WTC11 (cell line): ENCODE measurements around the gene PRRC2A. TPM values are rescaled to one million over a fixed set of nuclear protein-coding genes. Genes with fewer than 3 reads are reported as not detected.

Experiments used
- ATAC-seq: fragments of 200-7000 bp; cut with Tn5 transposase; 2 replicates; pipeline ENCODE4 v1.10.0; 2021; ENCODE audit warnings: mild to moderate bottlenecking, moderate library complexity
- CTCF ChIA-PET: fragments of 300-600 bp; sonication (Branson Sonifier 250); formaldehyde crosslinking; loops from one replicate; lab custom pipeline; 2021; ENCODE audit warnings: antibody characterized with exemption; lab: Charles Lee
- POLR2A ChIA-PET: fragments of 350-600 bp; sonication (Branson Sonifier 250); formaldehyde crosslinking; loops from one replicate; lab custom pipeline; 2021; ENCODE audit warnings: antibody characterized with exemption; lab: Charles Lee
- DNase-seq: peaks from one replicate; pipeline ENCODE4 v3.0.0; 2021; ENCODE audit warnings: low spot score
- H3K27ac Mint-ChIP-seq: 2 replicates; pipeline ENCODE4 v1.8.0; 2021; ENCODE audit warnings: mixed read lengths
- H3K27me3 Mint-ChIP-seq: 2 replicates; pipeline ENCODE4 v1.8.0; 2021; ENCODE audit warnings: low read depth, mild to moderate bottlenecking, moderate library complexity, mixed read lengths
- H3K36me3 Mint-ChIP-seq: 2 replicates; pipeline ENCODE4 v1.8.0; 2021; ENCODE audit warnings: mixed read lengths
- H3K4me1 Mint-ChIP-seq: 2 replicates; pipeline ENCODE4 v1.8.0; 2022; ENCODE audit warnings: mixed read lengths
- H3K4me3 Mint-ChIP-seq: 2 replicates; pipeline ENCODE4 v1.8.0; 2021; ENCODE audit warnings: mild to moderate bottlenecking, moderate library complexity, mixed read lengths
- H3K9me3 Mint-ChIP-seq: 2 replicates; pipeline ENCODE4 v1.8.0; 2021; ENCODE audit warnings: mixed read lengths
- ATF2 ChIP-seq: sonication (generic); formaldehyde crosslinking; IDR thresholded peaks from 2 replicates; pipeline ENCODE4 v1.8.1; 2022; ENCODE audit warnings: low read depth, missing genetic modification reagents, borderline replicate concordance
- CREM ChIP-seq: sonication (generic); formaldehyde crosslinking; IDR thresholded peaks from 2 replicates; pipeline ENCODE4 v1.8.1; 2022; ENCODE audit warnings: mild to moderate bottlenecking, missing genetic modification reagents, moderate library complexity
- ELF4 ChIP-seq: sonication (generic); formaldehyde crosslinking; IDR thresholded peaks from 2 replicates; pipeline ENCODE4 v1.8.1; 2022; ENCODE audit warnings: low read depth, mild to moderate bottlenecking, moderate library complexity, missing genetic modification reagents
- ESRRA ChIP-seq: sonication (generic); formaldehyde crosslinking; IDR thresholded peaks from 2 replicates; pipeline ENCODE4 v1.8.1; 2022; ENCODE audit warnings: mild to moderate bottlenecking, missing genetic modification reagents, borderline replicate concordance
- FOXP1 ChIP-seq: sonication (generic); formaldehyde crosslinking; IDR thresholded peaks from 2 replicates; pipeline ENCODE4 v1.8.0; 2022; ENCODE audit warnings: missing genetic modification reagents, mild to moderate bottlenecking, moderate library complexity, borderline replicate concordance
- NR1H2 ChIP-seq: sonication (generic); formaldehyde crosslinking; IDR thresholded peaks from 2 replicates; pipeline ENCODE4 v1.9.0; 2021; ENCODE audit warnings: mild to moderate bottlenecking, moderate library complexity, missing genetic modification reagents
- RORB ChIP-seq: fragments of 250-450 bp; sonication (Bioruptor Pico); IDR thresholded peaks from 2 replicates; pipeline ENCODE4 v1.9.0; 2021; ENCODE audit warnings: mild to moderate bottlenecking
- SOX15 ChIP-seq: fragments of 250-450 bp; sonication (Bioruptor Pico); IDR thresholded peaks from 2 replicates; pipeline ENCODE4 v1.9.0; 2021; ENCODE audit warnings: mild to moderate bottlenecking
- TEAD1 ChIP-seq: sonication (generic); formaldehyde crosslinking; IDR thresholded peaks from 2 replicates; pipeline ENCODE4 v1.8.0; 2022; ENCODE audit warnings: mild to moderate bottlenecking, missing genetic modification reagents
- ZNF317 ChIP-seq: sonication (generic); formaldehyde crosslinking; IDR thresholded peaks from 2 replicates; pipeline ENCODE4 v1.8.1; 2023; ENCODE audit warnings: low read depth, mild to moderate bottlenecking, moderate library complexity, missing genetic modification reagents, borderline replicate concordance
- microRNA-seq: library from miRNA; unstranded; fragments of <30 nt; microRNA quantifications from one replicate; pipeline ENCODE4 v1.2.0, GENCODE V29; 2022; ENCODE audit warnings: borderline number of aligned reads
- total RNA-seq: library from RNA; stranded (reverse); gene quantifications from 3 replicates; pipeline ENCODE4 v1.2.3, GENCODE V29; 2021
- TF ChIP-seq, protein P1 (sequence below): fragments of 250-450 bp; sonication (Bioruptor Pico); IDR thresholded peaks from 2 replicates; pipeline ENCODE4 v1.9.0; 2021; ENCODE audit warnings: mild to moderate bottlenecking
- TF ChIP-seq, protein P2 (sequence below): sonication (generic); formaldehyde crosslinking; IDR thresholded peaks from 2 replicates; pipeline ENCODE4 v1.8.0; 2022; ENCODE audit warnings: mild to moderate bottlenecking, missing genetic modification reagents
- TF ChIP-seq, protein P3 (sequence below): sonication (generic); formaldehyde crosslinking; IDR thresholded peaks from 2 replicates; pipeline ENCODE4 v1.8.1; 2023; ENCODE audit warnings: mild to moderate bottlenecking, missing genetic modification reagents, moderate library complexity
- TF ChIP-seq, protein P4 (sequence below): fragments of 200-600 bp; IDR thresholded peaks from 2 replicates; pipeline ENCODE4 v1.8.0; 2022; ENCODE audit warnings: antibody characterized with exemption

PRRC2A gene
- total RNA-seq, 1 experiment from 2014 or later, result 372 TPM

- TF ChIP-seq, protein P1, sequence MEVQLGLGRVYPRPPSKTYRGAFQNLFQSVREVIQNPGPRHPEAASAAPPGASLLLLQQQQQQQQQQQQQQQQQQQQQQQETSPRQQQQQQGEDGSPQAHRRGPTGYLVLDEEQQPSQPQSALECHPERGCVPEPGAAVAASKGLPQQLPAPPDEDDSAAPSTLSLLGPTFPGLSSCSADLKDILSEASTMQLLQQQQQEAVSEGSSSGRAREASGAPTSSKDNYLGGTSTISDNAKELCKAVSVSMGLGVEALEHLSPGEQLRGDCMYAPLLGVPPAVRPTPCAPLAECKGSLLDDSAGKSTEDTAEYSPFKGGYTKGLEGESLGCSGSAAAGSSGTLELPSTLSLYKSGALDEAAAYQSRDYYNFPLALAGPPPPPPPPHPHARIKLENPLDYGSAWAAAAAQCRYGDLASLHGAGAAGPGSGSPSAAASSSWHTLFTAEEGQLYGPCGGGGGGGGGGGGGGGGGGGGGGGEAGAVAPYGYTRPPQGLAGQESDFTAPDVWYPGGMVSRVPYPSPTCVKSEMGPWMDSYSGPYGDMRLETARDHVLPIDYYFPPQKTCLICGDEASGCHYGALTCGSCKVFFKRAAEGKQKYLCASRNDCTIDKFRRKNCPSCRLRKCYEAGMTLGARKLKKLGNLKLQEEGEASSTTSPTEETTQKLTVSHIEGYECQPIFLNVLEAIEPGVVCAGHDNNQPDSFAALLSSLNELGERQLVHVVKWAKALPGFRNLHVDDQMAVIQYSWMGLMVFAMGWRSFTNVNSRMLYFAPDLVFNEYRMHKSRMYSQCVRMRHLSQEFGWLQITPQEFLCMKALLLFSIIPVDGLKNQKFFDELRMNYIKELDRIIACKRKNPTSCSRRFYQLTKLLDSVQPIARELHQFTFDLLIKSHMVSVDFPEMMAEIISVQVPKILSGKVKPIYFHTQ (CRISPR knock-in tag), result no peak
These were observed 66.0 kb downstream of the PRRC2A start (continued) for GRCh38 chr6:31686483-31686882.

DNA sequence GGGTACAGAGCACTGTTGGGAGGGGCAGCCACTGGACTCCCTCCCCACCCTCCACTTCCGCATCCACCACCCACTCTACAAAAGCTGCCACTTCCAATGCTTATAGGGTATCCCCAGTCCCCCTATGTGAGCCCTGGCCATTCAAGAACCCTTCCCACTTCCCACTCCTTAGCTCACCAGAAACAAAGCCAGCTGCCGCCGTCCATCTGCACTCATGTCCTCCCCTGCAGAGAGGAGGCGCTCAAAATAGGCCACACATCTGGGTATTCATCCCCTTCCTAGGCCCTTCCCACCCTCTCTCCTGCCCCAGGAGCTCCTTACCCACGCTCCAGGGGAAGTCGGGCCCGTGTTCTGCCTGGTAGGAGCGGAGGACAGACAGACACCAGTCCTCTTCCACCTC, 66.8 kb downstream of the PRRC2A start:
- H3K4me1 Mint-ChIP-seq, result peaks cover 7% of the 10 kb centered on the region
- ChIA-PET CTCF (interaction anchor here (1.2 kb wide), 1 partner anchor 50 kb away, joined by 5 read pairs; no protein-coding TSS in a partner anchor), POLR2A (interaction anchor here (0.5 to 0.6 kb wide), 2 partner anchors 85 to 286 kb away, joined by 3 read pairs; no protein-coding TSS in a partner anchor)
- DNase-seq (no peak), ATAC-seq (no peak)
- peaks cover 15% of the 10 kb centered on the region for H3K36me3 Mint-ChIP-seq
- no peak overlapping the region for H3K4me3 Mint-ChIP-seq
- H3K9me3 Mint-ChIP-seq, result no peaks in the 10 kb centered on the region
- H3K27ac Mint-ChIP-seq, result no peak overlapping the region
- TF ChIP-seq CREM (no peak), FOXP1 (CRISPR knock-in tag) (no peak), RORB (no peak), TEAD1 (CRISPR knock-in tag) (no peak), ATF2 (CRISPR knock-in tag) (no peak), ELF4 (CRISPR knock-in tag) (no peak), ZNF317 (CRISPR knock-in tag) (no peak), SOX15 (no peak), NR1H2 (CRISPR knock-in tag) (no peak), ESRRA (CRISPR knock-in tag) (no peak)
- TF ChIP-seq, protein P2, sequence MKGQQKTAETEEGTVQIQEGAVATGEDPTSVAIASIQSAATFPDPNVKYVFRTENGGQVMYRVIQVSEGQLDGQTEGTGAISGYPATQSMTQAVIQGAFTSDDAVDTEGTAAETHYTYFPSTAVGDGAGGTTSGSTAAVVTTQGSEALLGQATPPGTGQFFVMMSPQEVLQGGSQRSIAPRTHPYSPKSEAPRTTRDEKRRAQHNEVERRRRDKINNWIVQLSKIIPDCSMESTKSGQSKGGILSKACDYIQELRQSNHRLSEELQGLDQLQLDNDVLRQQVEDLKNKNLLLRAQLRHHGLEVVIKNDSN, result no peak
- TF ChIP-seq, protein P3, sequence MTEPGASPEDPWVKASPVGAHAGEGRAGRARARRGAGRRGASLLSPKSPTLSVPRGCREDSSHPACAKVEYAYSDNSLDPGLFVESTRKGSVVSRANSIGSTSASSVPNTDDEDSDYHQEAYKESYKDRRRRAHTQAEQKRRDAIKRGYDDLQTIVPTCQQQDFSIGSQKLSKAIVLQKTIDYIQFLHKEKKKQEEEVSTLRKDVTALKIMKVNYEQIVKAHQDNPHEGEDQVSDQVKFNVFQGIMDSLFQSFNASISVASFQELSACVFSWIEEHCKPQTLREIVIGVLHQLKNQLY (CRISPR knock-in tag), result no peak
- TF ChIP-seq, protein P1 (CRISPR knock-in tag), result no peak
- TF ChIP-seq, protein P4, sequence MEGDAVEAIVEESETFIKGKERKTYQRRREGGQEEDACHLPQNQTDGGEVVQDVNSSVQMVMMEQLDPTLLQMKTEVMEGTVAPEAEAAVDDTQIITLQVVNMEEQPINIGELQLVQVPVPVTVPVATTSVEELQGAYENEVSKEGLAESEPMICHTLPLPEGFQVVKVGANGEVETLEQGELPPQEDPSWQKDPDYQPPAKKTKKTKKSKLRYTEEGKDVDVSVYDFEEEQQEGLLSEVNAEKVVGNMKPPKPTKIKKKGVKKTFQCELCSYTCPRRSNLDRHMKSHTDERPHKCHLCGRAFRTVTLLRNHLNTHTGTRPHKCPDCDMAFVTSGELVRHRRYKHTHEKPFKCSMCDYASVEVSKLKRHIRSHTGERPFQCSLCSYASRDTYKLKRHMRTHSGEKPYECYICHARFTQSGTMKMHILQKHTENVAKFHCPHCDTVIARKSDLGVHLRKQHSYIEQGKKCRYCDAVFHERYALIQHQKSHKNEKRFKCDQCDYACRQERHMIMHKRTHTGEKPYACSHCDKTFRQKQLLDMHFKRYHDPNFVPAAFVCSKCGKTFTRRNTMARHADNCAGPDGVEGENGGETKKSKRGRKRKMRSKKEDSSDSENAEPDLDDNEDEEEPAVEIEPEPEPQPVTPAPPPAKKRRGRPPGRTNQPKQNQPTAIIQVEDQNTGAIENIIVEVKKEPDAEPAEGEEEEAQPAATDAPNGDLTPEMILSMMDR, result no peak
- peaks cover 3% of the 10 kb centered on the region for H3K27me3 Mint-ChIP-seq

Small RNAs within 50 kb of the gene (microRNA-seq; reads per million reads assigned to microRNA genes)
- gene MIR6832, result not detected

Other genes with a start within 250 kb of the PRRC2A start
- 11.4 to 12.9 TPM (median 11.7 TPM) in 3 replicates for gene MICA, start 217.1 kb upstream of the PRRC2A start, total RNA-seq
- 26.9 to 37.0 TPM (median 27.0 TPM) in 3 replicates for gene MICB, start 122.6 kb upstream of the PRRC2A start, total RNA-seq
- not detected in 3 replicates for gene MCCD1, start 91.8 kb upstream of the PRRC2A start, total RNA-seq
- 704 to 738 TPM (median 712 TPM) in 3 replicates for gene DDX39B, start 78.7 kb upstream of the PRRC2A start, total RNA-seq
- gene ATP6V1G2, start 74.1 kb upstream of the PRRC2A start, total RNA-seq, result 2.7 to 4.1 TPM (median 4.0 TPM) in 3 replicates
- 14.9 to 19.5 TPM (median 17.1 TPM) in 3 replicates for gene NFKBIL1, start 73.1 kb upstream of the PRRC2A start, total RNA-seq
- gene LTA, start 48.4 kb upstream of the PRRC2A start, total RNA-seq, result 0.46 to 1.2 TPM (median 0.87 TPM) in 3 replicates
- gene TNF, start 45.1 kb upstream of the PRRC2A start, total RNA-seq, result 0.23 to 0.46 TPM (median 0.31 TPM) in 3 replicates
- gene LTB, start 38.3 kb upstream of the PRRC2A start, total RNA-seq, result 1.0 to 1.5 TPM (median 1.3 TPM) in 3 replicates
- 0.34 to 0.66 TPM in 2 of 3 replicates, not detected in the other for gene LST1, start 34.4 kb upstream of the PRRC2A start, total RNA-seq
- not detected in 3 replicates for gene NCR3, start 27.7 kb upstream of the PRRC2A start, total RNA-seq
- gene AIF1, start 5.5 kb upstream of the PRRC2A start, total RNA-seq, result 5.4 to 8.5 TPM (median 7.1 TPM) in 3 replicates
- 366 to 410 TPM (median 396 TPM) in 3 replicates for gene BAG6, start 31.9 kb downstream of the PRRC2A start, total RNA-seq
- 3.5 to 4.6 TPM (median 4.3 TPM) in 3 replicates for gene APOM, start 35.2 kb downstream of the PRRC2A start, total RNA-seq
- 14.0 to 16.3 TPM (median 14.3 TPM) in 3 replicates for gene C6orf47, start 40.1 kb downstream of the PRRC2A start, total RNA-seq
- gene GPANK1, start 44.3 kb downstream of the PRRC2A start, total RNA-seq, result 24.3 to 29.1 TPM (median 26.4 TPM) in 3 replicates
- 153 to 183 TPM (median 161 TPM) in 3 replicates for gene CSNK2B, start 45.4 kb downstream of the PRRC2A start, total RNA-seq
- 10.7 to 15.7 TPM (median 11.0 TPM) in 3 replicates for gene LY6G5B, start 49.3 kb downstream of the PRRC2A start, total RNA-seq
- gene LY6G5C, start 60.4 kb downstream of the PRRC2A start, total RNA-seq, result 0.98 to 1.6 TPM (median 1.0 TPM) in 3 replicates
- gene ABHD16A, start 82.6 kb downstream of the PRRC2A start, total RNA-seq, result 28.6 to 30.3 TPM (median 29.8 TPM) in 3 replicates
- gene LY6G6F, start 86.2 kb downstream of the PRRC2A start, total RNA-seq, result not detected in 3 replicates
- not detected in 3 replicates for gene LY6G6D, start 94.6 kb downstream of the PRRC2A start, total RNA-seq
- gene LY6G6C, start 101.0 kb downstream of the PRRC2A start, total RNA-seq, result 0.21 to 0.35 TPM in 2 of 3 replicates, not detected in the other
- gene MPIG6B, start 102.7 kb downstream of the PRRC2A start, total RNA-seq, result 0.09 to 0.11 TPM (median 0.11 TPM) in 3 replicates
- 62.2 to 67.3 TPM (median 65.8 TPM) in 3 replicates for gene DDAH2, start 108.6 kb downstream of the PRRC2A start, total RNA-seq
- gene CLIC1, start 115.8 kb downstream of the PRRC2A start, total RNA-seq, result 229 to 244 TPM (median 230 TPM) in 3 replicates
- gene MSH5, start 119.3 kb downstream of the PRRC2A start, total RNA-seq, result 43.1 to 62.3 TPM (median 56.1 TPM) in 3 replicates
- 13.3 to 16.9 TPM (median 13.7 TPM) in 3 replicates for gene SAPCD1, start 141.9 kb downstream of the PRRC2A start, total RNA-seq
- gene VWA7, start 156.6 kb downstream of the PRRC2A start, total RNA-seq, result 1.2 to 1.8 TPM (median 1.4 TPM) in 3 replicates
- 147 to 177 TPM (median 161 TPM) in 3 replicates for gene VARS1, start 175.0 kb downstream of the PRRC2A start, total RNA-seq
- 104 to 121 TPM (median 119 TPM) in 3 replicates for gene LSM2, start 186.3 kb downstream of the PRRC2A start, total RNA-seq
- 1.2 to 2.1 TPM (median 1.9 TPM) in 3 replicates for gene HSPA1L, start 194.6 kb downstream of the PRRC2A start, total RNA-seq
- 57.2 to 80.1 TPM (median 75.8 TPM) in 3 replicates for gene HSPA1A, start 194.8 kb downstream of the PRRC2A start, total RNA-seq
- gene HSPA1B, start 207.0 kb downstream of the PRRC2A start, total RNA-seq, result 75.3 to 105 TPM (median 96.4 TPM) in 3 replicates
- 42.6 to 44.8 TPM (median 42.8 TPM) in 3 replicates for gene NEU1, start 242.1 kb downstream of the PRRC2A start, total RNA-seq